Measurements from ENCODE around the gene IQGAP2.
"Not testable (repeated sequence)": the region's sequence is repeated elsewhere in the genome, so short reads cannot be mapped to it uniquely, and the experiment has no call there.

The IQGAP2 gene, protein sequence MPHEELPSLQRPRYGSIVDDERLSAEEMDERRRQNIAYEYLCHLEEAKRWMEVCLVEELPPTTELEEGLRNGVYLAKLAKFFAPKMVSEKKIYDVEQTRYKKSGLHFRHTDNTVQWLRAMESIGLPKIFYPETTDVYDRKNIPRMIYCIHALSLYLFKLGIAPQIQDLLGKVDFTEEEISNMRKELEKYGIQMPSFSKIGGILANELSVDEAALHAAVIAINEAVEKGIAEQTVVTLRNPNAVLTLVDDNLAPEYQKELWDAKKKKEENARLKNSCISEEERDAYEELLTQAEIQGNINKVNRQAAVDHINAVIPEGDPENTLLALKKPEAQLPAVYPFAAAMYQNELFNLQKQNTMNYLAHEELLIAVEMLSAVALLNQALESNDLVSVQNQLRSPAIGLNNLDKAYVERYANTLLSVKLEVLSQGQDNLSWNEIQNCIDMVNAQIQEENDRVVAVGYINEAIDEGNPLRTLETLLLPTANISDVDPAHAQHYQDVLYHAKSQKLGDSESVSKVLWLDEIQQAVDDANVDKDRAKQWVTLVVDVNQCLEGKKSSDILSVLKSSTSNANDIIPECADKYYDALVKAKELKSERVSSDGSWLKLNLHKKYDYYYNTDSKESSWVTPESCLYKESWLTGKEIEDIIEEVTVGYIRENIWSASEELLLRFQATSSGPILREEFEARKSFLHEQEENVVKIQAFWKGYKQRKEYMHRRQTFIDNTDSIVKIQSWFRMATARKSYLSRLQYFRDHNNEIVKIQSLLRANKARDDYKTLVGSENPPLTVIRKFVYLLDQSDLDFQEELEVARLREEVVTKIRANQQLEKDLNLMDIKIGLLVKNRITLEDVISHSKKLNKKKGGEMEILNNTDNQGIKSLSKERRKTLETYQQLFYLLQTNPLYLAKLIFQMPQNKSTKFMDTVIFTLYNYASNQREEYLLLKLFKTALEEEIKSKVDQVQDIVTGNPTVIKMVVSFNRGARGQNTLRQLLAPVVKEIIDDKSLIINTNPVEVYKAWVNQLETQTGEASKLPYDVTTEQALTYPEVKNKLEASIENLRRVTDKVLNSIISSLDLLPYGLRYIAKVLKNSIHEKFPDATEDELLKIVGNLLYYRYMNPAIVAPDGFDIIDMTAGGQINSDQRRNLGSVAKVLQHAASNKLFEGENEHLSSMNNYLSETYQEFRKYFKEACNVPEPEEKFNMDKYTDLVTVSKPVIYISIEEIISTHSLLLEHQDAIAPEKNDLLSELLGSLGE (N-terminal part only)

DNA sequence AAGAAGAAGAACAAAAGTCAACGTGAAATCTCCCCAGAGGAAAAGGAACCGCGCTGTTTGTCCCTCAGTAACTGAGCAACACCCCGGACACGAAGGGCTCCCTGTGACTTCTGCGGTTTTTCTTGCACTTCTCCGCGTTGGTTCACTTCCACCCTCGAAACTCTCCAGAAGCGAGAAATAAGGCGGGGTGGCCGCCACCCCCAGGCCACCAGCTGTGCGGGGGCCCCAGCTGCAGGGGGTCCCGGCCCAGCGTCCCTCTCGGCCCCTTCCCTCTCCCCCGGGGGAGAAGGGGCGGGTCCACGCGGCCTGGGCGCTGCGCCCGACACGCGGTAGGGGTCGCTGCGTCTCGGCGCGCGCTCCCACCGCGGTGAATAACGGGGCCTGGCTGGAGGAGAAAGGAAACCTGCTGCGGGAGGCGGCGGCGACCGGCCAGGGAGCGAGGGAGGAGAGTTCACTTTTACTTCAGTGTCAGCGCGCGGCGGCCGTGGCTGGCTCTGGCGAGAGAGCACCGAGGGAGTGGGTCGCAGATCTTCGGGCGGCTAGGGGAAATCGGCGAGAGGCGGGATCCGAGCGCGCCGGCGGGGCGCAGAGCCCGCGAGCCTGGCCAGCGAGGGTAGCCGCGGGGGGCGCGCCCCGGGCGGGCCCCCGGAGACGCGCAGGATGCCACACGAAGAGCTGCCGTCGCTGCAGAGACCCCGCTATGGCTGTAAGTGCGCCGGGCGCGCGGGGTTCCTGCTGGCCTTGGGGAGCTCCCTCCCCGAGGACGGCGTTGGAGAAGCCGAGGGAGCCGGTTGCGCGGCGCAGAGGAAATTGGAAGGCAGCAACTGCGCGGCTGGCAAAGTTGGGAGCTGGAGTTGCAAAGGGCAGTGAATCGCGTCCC, at the start of gene IQGAP2:
TSS of gene IQGAP2 (plus strand) at position 400 of the 880 bp plus-strand sequence. CDS start at position 661, 261 bp downstream.
- peak; percentile 77 to 97 (median 86) for DNase-seq

DNA sequence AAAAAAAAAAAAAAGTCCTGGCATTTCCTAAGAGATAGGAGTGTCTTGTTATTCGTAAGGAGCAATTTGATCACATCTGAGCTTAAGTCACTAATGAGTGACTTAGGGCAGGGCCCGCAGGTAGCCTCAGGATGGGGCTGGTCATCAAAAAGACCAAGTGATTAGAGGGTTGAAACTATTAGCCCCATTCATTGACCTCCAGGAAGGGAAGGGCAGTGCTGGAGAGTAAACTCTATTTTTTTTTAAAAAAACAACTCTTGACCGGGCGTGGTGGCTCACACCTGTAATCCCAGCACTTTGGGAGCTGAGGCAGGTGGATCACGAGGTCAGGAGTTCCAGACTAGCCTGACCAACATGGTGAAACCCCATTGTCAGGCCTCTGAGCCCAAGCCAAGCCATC, 46.2 kb upstream of the IQGAP2 start:
- no peak for DNase-seq

DNA sequence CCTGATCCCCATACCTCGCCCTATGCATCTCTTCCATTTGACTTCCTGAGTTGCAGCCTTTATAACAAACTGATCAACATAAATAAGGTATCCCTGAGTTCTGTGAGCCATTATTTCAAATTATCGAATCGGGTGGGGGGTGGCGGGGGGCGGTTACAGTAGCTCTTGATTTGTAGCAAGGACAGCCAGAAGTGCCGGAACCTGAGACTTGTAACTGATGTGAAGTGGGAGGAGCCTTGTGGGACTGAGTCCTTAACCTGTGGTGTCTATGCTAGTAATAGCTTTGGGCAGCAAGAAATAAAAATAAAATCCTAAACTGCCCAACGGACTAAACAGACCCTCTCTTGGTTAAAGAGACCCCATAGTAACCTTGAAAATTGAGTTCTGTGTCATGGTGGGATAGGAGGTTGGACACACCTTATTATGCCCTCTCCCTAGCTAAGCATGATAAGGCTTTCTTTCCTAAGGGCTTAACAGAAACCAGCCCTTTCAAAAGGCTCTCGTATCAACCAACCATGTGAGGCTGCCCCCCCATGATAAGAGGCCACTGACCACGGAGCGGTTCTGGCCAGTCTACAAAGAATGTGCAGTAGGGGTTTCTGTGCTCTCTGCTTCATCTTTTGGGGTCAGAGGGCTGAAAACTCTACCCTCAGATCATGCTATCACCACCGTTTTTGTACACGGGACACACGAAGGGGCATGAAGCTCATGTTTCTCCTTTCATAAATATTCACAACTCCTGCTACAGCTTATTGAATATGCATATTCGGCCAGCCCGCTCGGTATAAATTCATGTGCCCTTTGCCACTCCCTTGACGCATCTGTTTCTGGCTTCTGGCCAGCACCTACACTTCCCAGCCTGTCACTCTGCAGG, 39.5 kb upstream of the IQGAP2 start:
- no peak for DNase-seq

- DNase-seq, result no peak
Observed at GRCh38 chr5:76364226-76364589, 38.9 kb upstream of the IQGAP2 start.

GRCh38 chr5:76365561-76365960, 37.5 kb upstream of the IQGAP2 start:
- DNase-seq, result no peak

DNA sequence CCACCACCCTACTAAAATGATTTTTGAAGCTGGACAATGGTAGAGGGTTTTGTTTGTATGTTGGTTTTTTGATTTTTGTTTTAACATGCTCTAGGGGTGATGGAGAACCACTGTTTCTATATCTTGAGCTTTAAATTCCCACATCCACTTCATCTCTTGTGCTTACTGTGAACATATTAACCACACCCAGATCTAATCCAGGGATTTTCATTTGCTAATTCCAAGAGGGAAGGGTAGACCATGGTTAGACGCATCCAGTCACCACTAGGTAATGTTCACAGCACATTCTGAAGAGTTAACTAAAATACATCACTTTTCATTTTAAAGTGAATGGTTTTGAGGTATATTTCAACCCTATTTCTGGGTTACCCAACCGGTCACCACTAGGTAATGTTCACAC, 36.5 kb upstream of the IQGAP2 start:
- no peak for DNase-seq

DNA sequence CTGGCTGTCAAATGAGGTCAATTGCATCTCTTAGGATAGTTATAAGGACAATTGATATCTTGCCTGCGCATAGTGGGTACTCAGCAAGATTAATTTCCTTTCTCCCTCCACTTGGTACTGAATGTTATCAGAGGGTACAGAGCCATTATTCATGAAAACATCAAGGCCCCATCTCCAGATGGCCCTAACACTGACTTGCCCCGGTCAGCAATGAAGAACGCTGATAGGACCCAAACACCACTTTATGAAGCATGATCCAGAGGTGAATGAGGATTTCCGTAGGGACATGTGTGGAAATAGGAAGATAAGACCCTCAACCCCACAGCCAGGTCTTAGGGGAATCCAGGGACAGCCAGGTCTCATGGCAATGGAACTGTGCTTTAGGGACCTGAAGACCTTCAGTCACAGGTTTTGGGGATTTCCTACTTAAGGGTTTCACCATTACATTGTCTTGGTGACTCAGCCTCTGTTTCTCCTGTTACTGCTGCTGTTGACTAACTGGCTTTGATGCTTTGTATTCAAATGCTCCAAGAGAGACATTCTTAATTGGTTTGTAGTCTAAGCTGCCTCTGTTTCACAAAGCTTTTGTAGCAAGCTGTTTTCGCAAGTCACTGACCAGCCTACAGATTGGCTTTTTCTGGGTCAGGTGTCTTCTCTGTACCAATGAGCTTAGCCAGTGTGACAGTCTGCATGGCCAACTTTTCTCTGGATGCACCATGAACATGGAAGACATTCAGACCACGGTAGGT, 35.3 kb upstream of the IQGAP2 start:
- DNase-seq, result no peak

GRCh38 chr5:76368941-76369340, 34.1 kb upstream of the IQGAP2 start:
- DNase-seq, result no peak

GRCh38 chr5:76369668-76370067, 33.4 kb upstream of the IQGAP2 start:
- DNase-seq, result not testable (repeated sequence)

DNA sequence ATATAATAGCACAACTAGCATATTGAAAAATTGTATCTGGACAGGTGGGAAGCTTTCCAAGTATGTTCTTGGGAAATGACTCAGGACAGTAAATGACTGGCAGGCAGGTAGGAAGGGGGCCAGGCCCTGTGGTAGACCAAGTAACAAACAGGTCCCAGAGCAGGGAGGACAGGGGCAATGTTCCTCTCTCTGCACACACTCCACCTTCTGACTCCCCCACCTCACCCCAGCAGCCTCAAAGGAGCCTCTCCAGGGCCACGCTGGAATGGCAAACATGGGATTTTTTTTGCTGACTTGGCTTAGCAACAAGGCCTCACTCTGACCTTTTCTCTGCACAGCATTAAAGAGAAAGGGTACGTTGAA, 31.1 kb upstream of the IQGAP2 start:
- DNase-seq, result no peak

DNA sequence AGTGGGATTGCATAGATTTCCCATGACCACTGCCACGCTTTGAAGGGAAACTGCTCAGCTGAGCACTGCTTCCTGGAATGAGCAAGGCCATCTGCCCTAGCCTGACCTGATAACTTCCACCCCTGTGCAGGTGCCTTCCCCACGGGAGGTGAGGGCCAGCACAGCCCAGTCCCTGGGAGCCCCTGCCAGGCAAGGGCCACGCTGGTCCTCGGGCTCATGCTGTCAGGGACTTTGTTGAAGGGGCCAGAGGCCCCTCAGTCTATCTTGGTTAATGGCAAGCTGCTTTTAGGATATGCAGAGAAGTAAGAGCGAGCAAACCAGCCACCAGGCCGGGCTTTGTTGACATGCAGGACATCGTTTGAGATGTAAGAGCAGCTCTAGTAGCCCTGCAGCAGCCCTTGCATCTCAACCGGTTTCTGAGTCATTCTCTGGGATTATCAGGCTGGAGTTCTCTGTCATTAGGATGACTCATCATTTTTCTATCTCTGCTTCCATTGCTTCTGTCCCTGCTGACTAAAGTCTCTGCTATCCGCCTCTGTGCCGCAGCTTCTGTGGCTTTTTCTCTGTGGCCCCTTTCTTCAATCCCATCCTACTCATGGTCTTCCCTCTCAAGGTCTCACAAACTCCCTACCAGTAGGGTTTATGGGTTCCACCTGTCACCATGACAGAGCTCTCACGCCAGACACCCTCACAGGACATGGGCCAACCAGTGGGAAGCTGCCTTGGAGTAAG, 30.6 kb upstream of the IQGAP2 start:
- no peak for DNase-seq

DNA sequence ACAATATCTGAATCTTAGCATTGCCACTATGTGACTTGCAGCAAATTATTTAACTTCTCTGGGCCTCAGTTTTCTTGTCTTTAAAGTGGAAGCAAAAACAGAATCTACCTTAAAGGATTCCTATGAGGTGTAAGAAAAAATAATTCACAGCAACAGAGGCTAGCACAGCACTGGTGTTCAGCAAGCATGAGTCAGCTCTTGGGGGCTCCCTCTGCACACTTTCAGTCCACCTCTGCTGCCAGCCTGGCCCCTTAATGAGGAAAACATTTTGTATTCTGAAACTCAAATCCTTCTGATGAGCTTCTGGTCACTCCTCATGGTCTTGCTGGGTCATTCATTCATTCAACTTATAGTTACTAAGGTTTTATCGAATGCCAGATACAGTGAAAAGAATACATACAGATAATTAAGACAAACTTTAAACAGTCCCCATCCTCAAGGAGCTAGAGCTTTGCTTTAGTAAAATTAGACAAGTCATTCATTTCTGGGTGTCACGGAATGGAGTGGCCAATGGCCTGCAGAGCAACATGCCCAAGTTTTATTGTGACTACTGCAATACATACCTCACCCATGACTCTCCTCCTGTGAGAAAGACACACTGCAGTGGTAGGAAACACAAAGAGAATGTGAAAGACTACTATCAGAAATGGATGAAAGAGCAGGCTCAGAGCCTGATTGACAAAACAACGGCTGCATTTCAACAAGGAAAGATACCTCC, 26.8 kb upstream of the IQGAP2 start:
- no peak for DNase-seq

DNA sequence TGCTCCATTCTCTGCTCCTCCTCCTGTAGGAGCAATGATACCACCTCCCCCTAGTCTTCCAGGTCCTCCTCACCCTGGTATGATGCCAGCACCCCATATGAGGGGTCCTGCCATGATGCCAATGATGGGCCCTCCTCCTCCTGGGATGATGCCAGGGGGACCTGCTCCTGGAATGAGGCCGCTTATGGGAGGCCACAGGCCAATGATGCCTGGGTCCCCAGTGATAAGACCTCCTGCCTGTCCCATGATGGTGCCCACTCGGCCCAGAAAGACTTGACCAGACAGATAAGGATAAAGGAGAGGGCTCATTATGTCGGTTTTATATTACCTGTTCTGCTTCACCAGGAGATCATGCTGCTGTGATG, 26.2 kb upstream of the IQGAP2 start:
- DNase-seq, result no peak

DNA sequence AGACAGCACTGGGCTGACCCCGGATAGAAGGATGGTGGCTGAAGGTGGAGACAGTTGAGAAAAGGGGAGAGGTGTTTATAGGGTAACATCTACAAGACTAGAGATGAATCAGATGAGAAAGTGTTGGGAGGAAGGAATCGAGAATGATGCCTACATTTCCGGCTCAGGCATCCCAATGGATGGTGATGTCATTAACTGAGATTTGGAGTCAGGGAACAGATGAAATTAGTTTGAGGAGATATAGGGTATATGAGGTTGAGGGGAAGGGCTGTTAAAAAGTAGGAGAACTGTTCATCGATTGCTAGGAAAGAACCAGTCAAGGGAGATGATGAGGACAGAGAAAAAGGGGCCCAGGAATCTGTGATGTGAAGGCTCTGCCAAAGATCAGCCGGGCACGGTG, 24.7 kb upstream of the IQGAP2 start:
- no peak for DNase-seq

- DNase-seq, result no peak
Observed at GRCh38 chr5:76379316-76379715, 23.8 kb upstream of the IQGAP2 start.

- DNase-seq, result no peak
Observed at GRCh38 chr5:76379855-76380254, 23.2 kb upstream of the IQGAP2 start.

- no peak for DNase-seq
Observed at GRCh38 chr5:76380346-76381066, 22.6 kb upstream of the IQGAP2 start.

DNA sequence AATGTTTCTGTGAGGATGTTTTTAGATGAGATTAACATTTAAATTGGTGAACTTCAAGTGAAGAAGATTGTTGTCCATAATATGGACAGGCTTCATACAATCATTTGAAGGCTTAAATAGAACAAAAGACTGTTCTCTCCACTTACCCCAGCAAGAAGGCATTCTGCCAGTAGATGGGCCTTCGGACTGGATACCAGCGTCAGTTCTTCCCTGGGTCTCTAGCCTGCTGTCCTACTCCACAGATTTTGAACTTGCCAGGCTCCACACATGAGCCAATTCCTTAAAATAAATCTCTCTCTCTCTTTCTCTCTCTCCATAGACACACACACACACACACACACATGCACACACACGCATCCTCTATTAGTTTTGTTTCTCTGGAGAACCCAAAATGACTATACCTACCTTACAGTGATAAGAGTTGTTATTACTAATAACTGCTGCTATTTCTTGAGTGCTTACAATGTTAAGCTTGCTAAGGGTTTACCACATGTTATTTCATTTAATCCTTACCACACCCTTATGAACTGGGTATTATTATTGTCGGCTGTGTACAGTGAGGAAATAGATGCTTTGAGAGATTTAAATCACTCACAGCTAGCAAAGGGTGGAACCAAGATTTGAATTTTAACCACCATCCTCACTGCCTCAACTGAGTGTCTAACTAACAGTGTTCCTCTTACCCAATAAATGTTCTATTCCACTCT, 19.8 kb upstream of the IQGAP2 start:
- DNase-seq, result no peak

Measured in stimulated activated naive CD4-positive, alpha-beta T cell (primary cell).